Measurements from ENCODE around the gene POLD2. TPM values are rescaled to one million over a fixed set of nuclear protein-coding genes. Genes with fewer than 3 reads are reported as not detected.

The POLD2 gene
- total and polyA plus RNA-seq, 2 of the 8 experiments (the other 6 are each of a cell fraction or from before 2014, with no cell fraction given) = 148 to 214 TPM

DNA sequence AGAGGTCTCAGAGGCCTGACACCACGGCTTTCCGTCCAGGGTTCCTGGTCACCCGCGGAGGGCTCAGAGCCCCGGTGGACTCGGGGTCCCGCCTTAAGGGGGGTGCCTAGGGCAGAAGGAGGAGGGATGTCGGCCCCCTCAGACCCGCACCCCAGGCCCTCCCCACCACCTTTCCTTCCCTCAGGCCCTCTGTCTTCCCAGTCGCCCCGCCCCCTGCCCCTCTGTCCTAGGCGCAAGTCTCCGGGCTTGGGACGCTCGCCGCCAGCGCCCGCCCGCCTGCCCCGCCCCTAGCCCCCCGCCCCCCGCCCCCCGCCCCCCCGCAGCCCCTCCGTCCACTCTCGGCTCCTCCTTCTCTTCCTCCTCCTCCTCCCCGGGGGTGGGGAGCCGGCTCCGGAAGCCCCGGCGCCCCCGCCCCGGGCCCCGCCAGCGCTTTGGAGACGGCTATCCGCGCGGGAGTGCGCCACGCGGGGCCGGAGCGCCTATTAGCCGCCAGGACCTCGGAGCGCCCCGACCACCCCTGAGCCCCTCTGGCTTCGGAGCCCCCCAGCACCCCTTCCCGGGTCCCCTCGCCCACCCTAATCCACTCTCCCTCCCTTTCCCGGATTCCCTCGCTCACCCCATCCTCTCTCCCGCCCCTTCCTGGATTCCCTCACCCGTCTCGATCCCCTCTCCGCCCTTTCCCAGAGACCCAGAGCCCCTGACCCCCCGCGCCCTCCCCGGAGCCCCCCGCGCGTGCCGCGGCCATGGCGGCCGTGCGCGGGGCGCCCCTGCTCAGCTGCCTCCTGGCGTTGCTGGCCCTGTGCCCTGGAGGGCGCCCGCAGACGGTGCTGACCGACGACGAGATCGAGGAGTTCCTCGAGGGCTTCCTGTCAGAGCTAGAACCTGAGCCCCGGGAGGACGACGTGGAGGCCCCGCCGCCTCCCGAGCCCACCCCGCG lies 19.2 kb downstream of the POLD2 start, which contains the start of gene AEBP1 (continued):
- TF ChIP-seq RXRA (IDR thresholded peaks at IDR 0.05; ENCODE audit: insufficient read depth, low read depth, low read length) (no peak), EZH2 (IDR thresholded peaks at IDR 0.05; ENCODE audit: low read depth, low read length, severe bottlenecking) (no peak), PHF8 (conservative IDR thresholded peaks at IDR 0.05; ENCODE audit: low read depth, low read length) (0 out of 2 replicates have a peak, but pooled peaks have one; percentile 24), SP4 (IDR thresholded peaks at IDR 0.05; ENCODE audit: low read length) (no peak), TBP (IDR thresholded peaks at IDR 0.05; ENCODE audit: low read depth, low read length) (no peak), BCL11A (IDR thresholded peaks at IDR 0.05; ENCODE audit: low read depth in 2 of 2, low read length in 2 of 2) (no peak)
- TF ChIP-seq, protein P1, sequence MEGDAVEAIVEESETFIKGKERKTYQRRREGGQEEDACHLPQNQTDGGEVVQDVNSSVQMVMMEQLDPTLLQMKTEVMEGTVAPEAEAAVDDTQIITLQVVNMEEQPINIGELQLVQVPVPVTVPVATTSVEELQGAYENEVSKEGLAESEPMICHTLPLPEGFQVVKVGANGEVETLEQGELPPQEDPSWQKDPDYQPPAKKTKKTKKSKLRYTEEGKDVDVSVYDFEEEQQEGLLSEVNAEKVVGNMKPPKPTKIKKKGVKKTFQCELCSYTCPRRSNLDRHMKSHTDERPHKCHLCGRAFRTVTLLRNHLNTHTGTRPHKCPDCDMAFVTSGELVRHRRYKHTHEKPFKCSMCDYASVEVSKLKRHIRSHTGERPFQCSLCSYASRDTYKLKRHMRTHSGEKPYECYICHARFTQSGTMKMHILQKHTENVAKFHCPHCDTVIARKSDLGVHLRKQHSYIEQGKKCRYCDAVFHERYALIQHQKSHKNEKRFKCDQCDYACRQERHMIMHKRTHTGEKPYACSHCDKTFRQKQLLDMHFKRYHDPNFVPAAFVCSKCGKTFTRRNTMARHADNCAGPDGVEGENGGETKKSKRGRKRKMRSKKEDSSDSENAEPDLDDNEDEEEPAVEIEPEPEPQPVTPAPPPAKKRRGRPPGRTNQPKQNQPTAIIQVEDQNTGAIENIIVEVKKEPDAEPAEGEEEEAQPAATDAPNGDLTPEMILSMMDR (IDR thresholded peaks at IDR 0.05; ENCODE audit: control extremely low read depth in 1 of 3, insufficient read depth in 1 of 3, low read depth in 1 of 3, low read length in 3 of 3) = peak in 2 of 3 experiments; percentile 13 to 19; a peak in 2 of 4 replicates

Measured in H1 (cell line).